Activated CD4-positive, alpha-beta T cell treated with anti-CD3 and anti-CD28 coated beads, Interleukin-2, Interleukin-4, amounts not matched to agents 100 ng/mL and 50 ng/mL, durations not matched to agents 16 hours and 8 hours (primary cell): ENCODE data around the gene KIAA1755.
A peak's percentile ranks its signal among the peaks of the same experiment; 100 is the strongest.

ENCODE experiments used
- DNase-seq: peaks from one replicate; pipeline ENCODE4 v3.0.0-alpha.2; 2020; ENCODE audit warnings: low spot score

The KIAA1755 gene, protein sequence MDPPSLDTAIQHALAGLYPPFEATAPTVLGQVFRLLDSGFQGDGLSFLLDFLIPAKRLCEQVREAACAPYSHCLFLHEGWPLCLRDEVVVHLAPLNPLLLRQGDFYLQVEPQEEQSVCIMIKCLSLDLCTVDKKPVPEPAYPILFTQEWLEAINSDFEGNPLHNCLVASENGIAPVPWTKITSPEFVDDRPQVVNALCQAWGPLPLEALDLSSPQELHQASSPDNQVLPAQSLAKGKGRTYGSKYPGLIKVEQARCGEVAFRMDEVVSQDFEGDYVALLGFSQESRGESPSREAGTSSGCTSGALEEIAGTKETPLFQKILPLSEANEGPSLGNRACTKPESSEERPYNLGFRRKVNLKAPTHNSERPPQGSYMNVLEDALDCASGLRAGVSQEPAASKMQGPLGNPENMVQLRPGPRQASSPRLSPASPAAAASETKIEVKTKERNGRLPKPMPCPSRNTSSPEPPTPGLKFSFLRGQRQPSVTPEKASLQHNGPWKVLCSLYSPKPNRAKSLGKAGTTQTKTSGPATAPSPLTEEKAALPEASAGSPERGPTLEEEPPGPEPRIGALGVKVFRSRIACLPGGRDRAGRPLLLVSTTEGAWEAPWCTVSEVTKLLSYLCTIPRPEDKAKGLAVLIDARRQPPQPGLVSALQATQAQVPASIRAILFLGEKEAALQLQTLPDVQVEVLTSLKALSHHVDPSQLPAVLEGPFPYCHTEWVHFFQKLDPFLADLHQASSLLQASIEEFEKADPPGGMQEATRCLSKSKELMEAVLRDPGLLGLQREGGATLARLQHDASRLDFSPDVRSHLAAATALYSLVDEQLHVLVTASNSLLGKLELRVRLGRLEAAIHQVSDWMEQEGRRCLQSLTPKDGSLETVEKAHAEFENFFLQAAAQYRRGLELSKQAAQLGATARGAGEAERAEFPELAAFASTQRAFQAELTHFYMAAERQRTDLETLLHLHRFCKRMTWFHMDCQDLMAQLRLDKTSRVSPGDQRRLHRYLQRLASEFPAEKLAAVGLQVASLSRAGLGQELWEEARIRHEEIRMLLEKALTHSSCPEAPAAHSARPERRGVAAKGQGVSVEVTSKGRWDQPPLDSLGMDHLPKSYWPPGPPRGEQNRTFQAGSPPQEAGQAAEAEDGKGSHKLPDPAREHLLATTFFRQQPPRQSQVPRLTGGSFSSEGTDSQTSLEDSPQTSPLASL

GRCh38 chr20:38260378-38261053 is at the start of gene KIAA1755:
Gene KIAA1755, minus strand, starts transcription at chr20:38260735. Its CDS starts 235 bp downstream, at chr20:38260500.
- no peak for DNase-seq

DNA sequence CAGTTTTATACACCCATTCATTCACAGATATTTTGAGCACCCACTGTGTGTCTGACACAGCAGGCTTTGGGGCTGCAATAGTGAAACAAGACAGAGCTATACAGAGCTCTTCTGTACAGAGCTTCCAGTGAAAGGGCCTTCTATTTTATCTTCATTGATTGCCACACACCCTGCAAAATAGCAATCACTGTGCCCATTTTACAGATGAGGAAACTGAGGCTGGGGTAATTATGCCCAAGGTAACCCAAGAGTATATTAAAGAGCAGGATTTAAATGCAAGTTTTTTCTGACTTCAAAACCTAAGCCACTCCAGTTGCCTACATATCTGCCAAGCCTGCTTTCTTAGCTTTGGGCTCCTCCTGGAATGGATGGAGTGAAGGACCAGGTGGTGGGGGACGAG is 47.9 kb upstream of the KIAA1755 start:
- DNase-seq, result no peak

DNA sequence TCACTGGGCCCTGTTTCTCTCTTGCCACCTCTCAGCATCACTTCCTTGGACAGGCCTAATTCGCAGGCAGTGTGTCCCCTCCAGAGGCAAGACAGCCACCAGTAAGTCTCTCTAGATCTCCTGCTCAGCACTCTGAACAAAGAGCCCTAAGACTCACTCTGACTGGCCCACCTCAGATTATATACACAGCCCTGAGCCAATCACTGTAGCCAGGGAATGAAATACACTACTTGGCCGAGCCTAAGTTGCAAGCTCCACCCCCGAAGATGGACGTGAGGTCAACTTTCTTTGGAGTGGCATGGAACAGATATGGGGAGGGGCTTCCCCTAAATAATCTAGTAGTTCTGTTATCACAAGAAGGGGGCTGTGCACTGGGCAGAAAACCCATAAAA is 47.5 kb upstream of the KIAA1755 start:
- DNase-seq, result no peak

- no peak for DNase-seq
These were observed 47.0 kb upstream of the KIAA1755 start for GRCh38 chr20:38307371-38308046.

DNA sequence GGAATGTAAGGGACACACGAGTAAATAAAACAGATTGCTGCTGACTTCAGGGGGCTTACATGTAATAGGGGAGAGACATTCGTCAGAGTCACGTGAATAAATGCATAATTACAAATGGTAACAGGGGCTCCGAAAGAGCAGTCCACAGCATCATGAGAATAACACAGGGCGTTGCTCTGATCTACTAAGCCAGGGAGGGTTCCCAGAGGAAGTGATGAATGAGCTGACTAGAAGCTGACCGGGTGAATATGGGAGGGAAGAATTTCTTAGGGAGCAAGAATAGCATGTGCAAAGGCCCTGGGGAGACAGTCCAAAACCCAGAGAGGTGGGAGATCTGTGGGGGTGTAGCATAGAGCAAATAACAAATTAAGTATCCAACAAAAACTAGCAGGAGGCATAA is 45.8 kb upstream of the KIAA1755 start:
- DNase-seq, result no peak

- no peak for DNase-seq
These were observed 45.0 kb upstream of the KIAA1755 start for GRCh38 chr20:38305541-38305940.

DNA sequence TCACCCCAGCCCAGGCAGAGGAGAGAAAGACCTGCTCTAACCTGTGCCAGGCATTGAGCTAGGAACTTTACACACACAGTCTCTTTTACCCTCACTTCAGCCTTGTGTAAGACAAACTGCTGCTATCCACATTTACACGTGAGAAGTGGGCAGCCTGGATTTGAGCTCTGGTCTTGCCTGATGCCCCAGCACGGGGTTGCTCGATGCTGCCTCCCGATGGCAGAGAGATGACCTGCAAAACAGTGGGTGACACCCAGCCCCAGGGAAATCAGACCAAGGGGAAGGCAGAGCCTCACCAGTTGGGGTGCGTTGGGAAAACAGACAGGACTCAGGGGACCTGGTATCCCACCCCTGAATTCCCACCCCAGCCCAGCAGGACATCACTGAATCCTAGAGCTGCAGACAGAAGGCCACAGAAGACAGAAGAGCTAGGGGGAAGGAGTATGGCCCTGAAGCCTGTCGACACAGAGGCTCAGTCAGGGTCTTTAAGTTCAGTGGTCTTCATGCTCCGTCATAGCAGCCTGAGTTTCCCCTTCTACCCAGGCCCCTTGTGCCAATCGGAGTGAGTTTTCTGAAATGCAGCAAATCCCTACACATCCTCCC is 44.4 kb upstream of the KIAA1755 start:
- DNase-seq, result peak; percentile 29

DNA sequence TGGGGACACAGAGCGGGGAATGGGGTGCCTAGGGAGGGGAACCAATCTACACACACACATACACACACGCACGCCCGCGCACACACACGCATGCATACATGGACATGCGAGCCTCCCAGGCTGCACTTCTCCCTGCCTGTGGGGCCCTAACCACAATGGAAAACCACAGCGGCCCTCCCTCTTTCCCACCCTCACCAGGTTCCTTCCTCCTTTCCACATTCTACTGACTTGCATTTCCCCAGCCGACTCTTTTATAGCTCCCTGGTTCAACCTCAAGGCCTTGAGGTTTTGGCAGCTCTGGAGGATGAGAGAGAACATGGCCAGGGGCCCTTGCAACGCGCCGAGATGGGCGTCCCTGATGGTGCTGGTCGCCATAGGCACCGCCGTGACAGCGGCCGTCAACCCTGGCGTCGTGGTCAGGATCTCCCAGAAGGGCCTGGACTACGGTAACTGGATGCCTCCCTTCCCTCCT is 43.4 kb upstream of the KIAA1755 start, which contains the start of gene BPI:
Gene BPI (plus strand): TSS at position 249 of the 472 bp plus-strand sequence. CDS start 68 bp downstream, at position 317.
- DNase-seq, result no peak

DNA sequence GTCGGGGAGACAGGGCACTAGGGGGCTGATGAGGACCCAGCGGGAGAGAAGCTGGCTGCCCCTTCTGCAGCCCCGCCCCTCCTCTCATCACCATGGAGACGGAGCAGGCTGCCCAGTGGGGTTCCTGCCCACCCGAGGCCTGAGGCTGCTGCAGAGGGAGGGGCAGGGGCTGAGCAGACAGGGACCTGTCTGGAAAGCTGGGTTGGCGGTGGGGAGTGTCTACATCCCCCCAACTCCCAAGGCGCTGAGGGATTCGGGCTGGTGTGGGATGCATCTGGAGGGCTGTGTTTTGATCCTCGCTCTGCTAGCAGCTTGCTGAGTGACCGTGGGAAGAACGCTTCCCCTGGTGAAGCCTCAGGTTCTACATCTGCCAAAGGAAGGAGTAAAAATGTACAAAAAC is 42.3 kb upstream of the KIAA1755 start:
- DNase-seq, result no peak

- no peak for DNase-seq
These were observed 40.8 kb upstream of the KIAA1755 start for GRCh38 chr20:38301309-38301708.

DNA sequence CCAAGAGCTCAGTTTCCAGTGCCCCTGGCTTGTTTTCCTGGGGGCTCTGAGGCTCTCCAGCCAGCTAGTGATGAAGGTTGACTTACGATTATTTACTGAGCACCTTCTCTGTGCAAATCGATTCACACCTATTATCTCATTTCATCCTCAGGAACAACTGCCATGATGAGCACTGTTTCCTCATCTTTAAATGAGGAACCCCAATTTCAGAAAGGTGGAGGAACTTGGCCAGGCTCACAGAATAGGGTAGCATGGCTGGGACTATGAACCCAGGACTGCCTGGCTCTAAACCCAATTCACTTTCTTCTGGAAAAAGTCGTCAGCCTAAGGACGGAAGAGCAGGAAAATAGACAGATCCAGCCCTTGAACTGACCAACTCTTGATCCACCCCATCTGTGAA is 39.9 kb upstream of the KIAA1755 start:
- DNase-seq, result no peak

DNA sequence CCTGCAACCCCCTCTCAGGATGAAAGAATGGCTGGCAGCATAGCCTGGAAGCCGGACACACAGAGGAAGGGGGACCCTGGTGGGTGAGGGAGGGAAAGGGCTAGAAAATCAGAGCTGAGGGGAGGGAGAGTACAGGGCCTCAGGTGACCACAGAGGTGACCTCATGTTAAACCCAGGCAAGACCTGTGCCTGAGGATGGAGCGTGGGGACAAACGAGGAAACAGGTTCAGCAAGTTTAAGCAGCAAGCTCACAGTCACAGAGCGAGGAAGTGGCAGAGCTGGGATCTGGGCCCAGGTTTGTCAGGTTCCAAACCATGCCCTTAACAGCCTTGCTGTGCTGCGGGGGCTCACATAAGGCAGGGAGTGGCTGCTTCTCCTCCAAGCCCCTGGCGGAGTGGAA is 39.4 kb upstream of the KIAA1755 start:
- DNase-seq, result no peak

DNA sequence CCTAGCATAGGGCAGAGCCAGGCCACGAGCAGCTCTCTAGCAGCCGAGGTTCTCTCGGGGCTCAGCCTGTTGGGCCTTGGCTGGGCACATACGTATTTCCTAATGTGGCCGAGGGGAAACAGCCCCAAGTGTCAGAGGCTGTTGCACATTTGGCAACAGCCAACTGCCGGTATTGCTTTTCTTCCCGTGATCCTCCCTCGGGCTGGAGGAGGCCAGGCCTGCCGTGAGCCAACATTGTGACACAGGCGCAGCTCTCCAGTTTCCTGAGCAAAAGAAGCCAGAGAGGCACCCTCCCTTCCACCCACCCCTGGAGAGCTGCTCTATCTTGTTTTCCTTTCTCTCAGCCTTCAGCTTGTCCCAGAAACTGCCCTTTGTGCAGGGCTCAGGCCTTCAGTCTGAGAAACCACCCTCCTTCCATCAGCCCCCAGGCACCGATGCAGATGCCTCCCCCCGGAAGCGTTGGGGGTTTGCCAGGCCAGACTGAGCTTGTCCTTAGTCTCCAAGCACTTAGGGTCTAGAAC is 38.3 kb upstream of the KIAA1755 start:
- DNase-seq, result no peak

- no peak for DNase-seq
These were observed 37.6 kb upstream of the KIAA1755 start for GRCh38 chr20:38297916-38298674.

DNA sequence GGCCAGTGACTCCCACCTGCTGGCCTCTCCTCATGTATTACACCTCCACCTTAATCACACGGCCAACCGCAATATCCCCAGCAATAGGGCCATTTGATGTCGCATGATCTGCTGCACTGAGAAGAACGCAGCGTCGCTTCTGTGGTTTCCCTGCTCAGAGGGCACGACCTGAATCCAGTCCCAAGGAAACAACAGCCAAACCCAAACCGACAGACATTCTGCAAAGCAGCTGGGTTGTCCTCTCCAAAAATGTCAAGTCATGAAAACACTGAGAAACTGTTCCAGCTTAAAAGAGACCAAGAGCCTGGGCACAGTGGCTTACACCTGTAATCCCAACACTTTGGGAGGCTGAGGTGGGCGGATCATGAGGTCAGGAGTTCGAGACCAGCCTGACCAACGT is 35.9 kb upstream of the KIAA1755 start:
- no peak for DNase-seq

DNA sequence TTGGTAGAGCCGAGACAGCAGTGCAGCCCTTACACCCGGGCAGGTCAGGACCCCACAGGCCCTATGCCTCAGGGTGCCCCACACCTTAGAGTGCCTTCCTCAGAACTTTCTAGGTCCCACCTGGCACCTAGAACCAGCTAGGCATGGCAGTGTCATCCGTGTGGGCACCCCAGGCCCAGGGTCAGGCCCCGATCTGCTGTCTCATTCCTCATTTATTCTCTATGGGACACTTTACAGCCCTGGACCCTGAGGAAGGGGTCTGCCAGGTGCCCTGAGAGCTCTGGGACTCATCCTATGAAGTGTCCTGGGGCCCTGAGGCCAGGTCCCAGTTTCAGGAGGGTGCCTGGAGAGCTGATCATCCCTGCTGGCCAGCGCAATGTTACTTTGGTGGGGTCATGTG is 35.3 kb upstream of the KIAA1755 start:
- DNase-seq, result no peak

DNA sequence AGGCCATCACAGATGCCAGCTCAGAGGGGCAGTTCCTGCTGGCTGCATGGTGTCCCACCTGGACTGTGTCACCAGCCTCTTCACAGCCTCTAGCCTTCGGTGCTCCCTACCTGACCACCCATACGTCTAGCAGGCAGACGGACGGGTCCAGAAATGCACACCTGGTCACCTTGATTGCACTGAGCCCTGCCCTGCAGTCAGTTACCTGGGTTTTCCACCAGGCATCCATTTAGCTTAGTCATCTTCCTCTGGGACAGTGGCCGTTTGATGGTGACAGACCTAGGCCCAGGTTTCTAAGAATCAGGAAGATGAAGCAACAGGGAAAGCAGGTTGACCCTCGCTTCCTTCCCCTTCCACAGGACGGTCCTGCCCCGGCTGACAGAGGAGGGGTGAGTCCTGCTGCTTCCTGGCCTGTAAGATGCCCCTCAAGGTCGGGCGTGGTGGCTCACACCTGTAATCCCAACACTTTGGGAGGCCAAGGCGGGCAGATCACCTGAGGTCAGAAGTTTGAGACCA is 33.6 kb upstream of the KIAA1755 start:
- DNase-seq, result no peak

GRCh38 chr20:38293491-38294065 is 33.0 kb upstream of the KIAA1755 start:
- no peak for DNase-seq

GRCh38 chr20:38291966-38292365 is 31.4 kb upstream of the KIAA1755 start:
- DNase-seq, result no peak
